ENCODE measurements around the gene AOC3.

GRCh38 chr17:42845918-42846593 lies 4.9 kb upstream of the AOC3 start:
- TF ChIP-seq CTCF (IDR thresholded peaks at IDR 0.05) (no peak), POLR2A (IDR thresholded peaks at IDR 0.05) (no peak)

Measured in right lobe of liver (tissue), 4 donors.